Gastrocnemius medialis (tissue), 4 donors: ENCODE data around the gene RAD23A. TPM values are rescaled to one million over a fixed set of nuclear protein-coding genes. Genes with fewer than 3 reads are reported as not detected.

Source experiments
- ATAC-seq, 2 donors: fragments of 150-250 bp; one replicate each; pipeline ENCODE4 v1.9.1; 2016
- DNase-seq, 2 donors: peaks; one replicate each; pipeline ENCODE4 v3.0.0-alpha.2; 2019
- H3K27ac ChIP-seq, 4 donors: fragments of 200-600 bp; sonication (generic); 1 replicate in 1 of 4; 2 replicates in 3 of 4; pipeline ENCODE4 v1.5.1; 2016 to 2018; ENCODE audit warnings: mild to moderate bottlenecking in 2 of 4, moderate library complexity in 1 of 4
- H3K27me3 ChIP-seq, 3 donors: fragments of 200-600 bp; sonication (generic) in 2 of 3; 1 replicate in 1 of 3; 2 replicates in 2 of 3; pipeline versions ENCODE4 v1.5.1 to v1.6.0; 2016 to 2019; ENCODE audit warnings: mild to moderate bottlenecking in 1 of 3, moderate library complexity in 1 of 3
- H3K36me3 ChIP-seq, 2 donors: fragments of 200-600 bp; sonication (generic) in 1 of 2; one replicate each; pipeline ENCODE4 v1.5.1; 2017 to 2018
- H3K4me1 ChIP-seq, 2 donors: fragments of 200-600 bp; sonication (generic) in 1 of 2; one replicate each; pipeline ENCODE4 v1.5.1; 2016 to 2017; ENCODE audit warnings: mild to moderate bottlenecking in 2 of 2
- H3K4me3 ChIP-seq, 4 donors: fragments of 200-600 bp; sonication (generic) in 3 of 4; 1 replicate in 1 of 4; 2 replicates in 3 of 4; pipeline ENCODE4 v1.5.1; 2016 to 2019; ENCODE audit warnings: mild to moderate bottlenecking in 2 of 4
- H3K9me3 ChIP-seq, 3 donors: fragments of 200-600 bp; sonication (generic) in 2 of 3; 1 replicate in 1 of 3; 2 replicates in 2 of 3; pipeline ENCODE4 v1.5.1; 2016 to 2019
- CTCF ChIP-seq, 5 experiments: fragments of 450-650 bp in 3 of 5; fragments of 200-600 bp in 2 of 5; sonication (generic) in 2 of 5; IDR thresholded peaks in 4 of 5; conservative IDR thresholded peaks in 1 of 5; 1 replicate in 4 of 5; 2 replicates in 1 of 5; pipeline ENCODE4 v1.5.1; 2016 to 2019; ENCODE audit warnings: antibody characterized with exemption in 5 of 5, mild to moderate bottlenecking in 3 of 5, moderate library complexity in 3 of 5
- POLR2A ChIP-seq, 2 donors: fragments of 450-650 bp; IDR thresholded peaks; one replicate each; pipeline ENCODE4 v1.6.1; 2017; ENCODE audit warnings: antibody characterized with exemption in 2 of 2, mild to moderate bottlenecking in 2 of 2, moderate library complexity in 2 of 2
- in situ Hi-C, 4 donors: fragments of 200-750 bp; cut with MboI; loops; one replicate each; pipeline versions ENCODE4 v1.15.0 to v1.8.0; 2017; ENCODE audit warnings: low sequenced_read_pairs in 4 of 4
- intact Hi-C: fragments of 100-400 bp; cut with DNase I; formaldehyde crosslinking; loops from one replicate; pipeline ENCODE4 v1.15.1; 2023; ENCODE audit warnings: low total_unique reads
- total RNA-seq, 4 donors: library from RNA; depleted of rRNA; stranded (reverse); fragments of >200 nt; gene quantifications; one replicate each; pipeline versions ENCODE4 v1.1.0 to v1.2.3, GENCODE V29; 2016

RAD23A gene
- total RNA-seq, 4 donors from 2014 or later: 618 to 949 (median 780) TPM

GRCh38 chr19:12965812-12966135, 20.1 kb downstream of the RAD23A start:
- DNase-seq (no peak), ATAC-seq (no peak)
- Histone ChIP-seq H3K4me1 (peaks cover 0 to 12% of the 10 kb centered on the region in 2 donors), H3K4me3 (peak overlapping the region; percentile 56 to 69 (median 60)), H3K27me3 (no peaks in the 10 kb centered on the region), H3K9me3 (no peaks in the 10 kb centered on the region), H3K27ac (peak overlapping the region; percentile 60 to 72 (median 68)), H3K36me3 (no peaks in the 10 kb centered on the region)
- in situ Hi-C loops (loop anchor here in 2 of 4 donors (10.0 to 25.0 kb wide), 2 partner anchors 81 to 297 kb away; partner anchors contain the start of genes DNASE2 (in 1 of the 2) and KLF1 (in 1 of the 2)), intact Hi-C loops (loop anchor here (1.0 kb wide), 2 partner anchors 19 to 80 kb away; no protein-coding TSS in a partner anchor)
- TF ChIP-seq POLR2A (IDR thresholded peaks at IDR 0.05): no peak
- TF ChIP-seq CTCF (IDR thresholded peaks at IDR 0.05 in 4 of 5, conservative IDR thresholded peaks at IDR 0.05 in 1 of 5): no peak

GRCh38 chr19:12967907-12968306, 22.2 kb downstream of the RAD23A start:
- intact Hi-C loops: no loop called here
- ATAC-seq (no peak), DNase-seq (no peak)
- no peaks in the 10 kb centered on the region for H3K36me3 ChIP-seq
- TF ChIP-seq POLR2A (IDR thresholded peaks at IDR 0.05) (no peak), CTCF (IDR thresholded peaks at IDR 0.05 in 4 of 5, conservative IDR thresholded peaks at IDR 0.05 in 1 of 5) (no peak)
- H3K9me3 ChIP-seq: no peaks in the 10 kb centered on the region
- H3K4me3 ChIP-seq: no peak overlapping the region
- in situ Hi-C loops: loop anchor here in 2 of 4 donors (10.0 to 25.0 kb wide), 2 partner anchors 83 to 294 kb away; partner anchors contain the start of genes DNASE2 (in 1 of the 2) and KLF1 (in 1 of the 2)
- peaks cover 0 to 12% of the 10 kb centered on the region in 2 donors for H3K4me1 ChIP-seq
- no peak overlapping the region for H3K27ac ChIP-seq
- H3K27me3 ChIP-seq: no peaks in the 10 kb centered on the region

GRCh38 chr19:12969292-12969988, 23.8 kb downstream of the RAD23A start, which contains the start of gene DAND5:
DAND5 (plus strand) TSS chr19:12969576; CDS start chr19:12969661, 85 bp downstream.
- H3K4me1 ChIP-seq: peaks cover 0 to 12% of the 10 kb centered on the region in 2 donors
- DNase-seq (no peak), ATAC-seq (no peak)
- H3K27me3 ChIP-seq: no peaks in the 10 kb centered on the region
- no peak within 1 kb of the TSS for H3K4me3 ChIP-seq
- no peaks in the 10 kb centered on the region for H3K36me3 ChIP-seq
- H3K27ac ChIP-seq: no peak within 1 kb of the TSS
- TF ChIP-seq CTCF (IDR thresholded peaks at IDR 0.05 in 4 of 5, conservative IDR thresholded peaks at IDR 0.05 in 1 of 5) (no peak), POLR2A (IDR thresholded peaks at IDR 0.05) (no peak)
- no peaks in the 10 kb centered on the region for H3K9me3 ChIP-seq
- intact Hi-C loops (no loop called here), in situ Hi-C loops (loop anchor here in 2 of 4 donors (10.0 to 25.0 kb wide), 2 partner anchors 85 to 293 kb away; partner anchors contain the start of genes DNASE2 (in 1 of the 2) and KLF1 (in 1 of the 2))

GRCh38 chr19:12970070-12970820, 24.6 kb downstream of the RAD23A start:
- Histone ChIP-seq H3K9me3 (no peaks in the 10 kb centered on the region), H3K27me3 (no peaks in the 10 kb centered on the region), H3K4me3 (no peak overlapping the region), H3K27ac (no peak overlapping the region), H3K4me1 (peaks cover 0 to 9% of the 10 kb centered on the region in 2 donors), H3K36me3 (no peaks in the 10 kb centered on the region)
- no peak for ATAC-seq
- in situ Hi-C loops: loop anchor here in 3 of 4 donors (10.0 to 25.0 kb wide), 2 partner anchors 292 to 295 kb away; no protein-coding TSS in a partner anchor
- TF ChIP-seq POLR2A (IDR thresholded peaks at IDR 0.05) (no peak), CTCF (IDR thresholded peaks at IDR 0.05 in 4 of 5, conservative IDR thresholded peaks at IDR 0.05 in 1 of 5) (no peak)
- DNase-seq: no peak
- intact Hi-C loops: no loop called here
